Inflammatory macrophage treated with lipopolysaccharide for 1 hour (primary cell): ENCODE measurements around the gene TRIM7.
"Not testable (repeated sequence)": the region's sequence is repeated elsewhere in the genome, so short reads cannot be mapped to it uniquely, and the experiment has no call there.

ENCODE experiments used
- DNase-seq, 2 donors: peaks; one replicate each; pipeline ENCODE4 v3.0.0-alpha.2; 2020 to 2022

Gene TRIM7

DNA sequence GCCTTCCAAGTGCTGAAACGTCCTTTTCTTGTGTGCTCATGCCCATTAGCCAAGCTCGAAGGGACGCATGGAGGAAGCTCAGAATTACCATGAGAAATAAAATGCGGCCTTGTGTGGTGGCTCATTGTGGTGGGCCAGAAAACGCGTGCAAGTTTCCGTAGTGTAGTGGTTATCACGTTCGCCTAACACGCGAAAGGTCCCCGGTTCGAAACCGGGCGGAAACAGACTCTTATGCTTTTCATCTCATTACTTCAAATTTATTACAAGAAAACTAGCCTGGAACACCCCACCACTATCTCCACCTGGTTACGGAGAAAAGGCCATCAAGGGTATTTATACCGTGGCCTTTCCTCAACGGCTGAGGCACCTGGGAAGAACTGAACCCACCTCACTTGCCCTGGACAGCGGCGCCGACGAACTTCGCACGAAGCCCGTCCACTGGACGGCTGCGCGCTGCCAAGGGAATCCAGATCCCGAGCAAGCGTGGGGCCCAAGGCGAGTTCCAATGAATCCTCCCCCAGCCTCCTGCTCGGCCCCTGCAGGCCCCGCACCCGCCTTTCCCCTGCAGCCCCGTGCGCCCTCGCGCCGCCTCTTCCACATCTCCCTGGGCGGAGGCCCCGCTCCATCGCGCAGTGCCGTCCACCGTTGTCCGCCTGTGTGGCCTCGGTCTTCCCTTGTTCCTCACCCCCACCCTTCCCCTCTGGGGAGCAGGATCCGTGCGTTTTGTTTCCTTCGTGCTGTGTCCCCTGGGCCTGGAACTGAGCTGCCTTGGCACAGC is 35.3 kb downstream of the TRIM7 start:
- DNase-seq: peak in 1 of 2 donors; percentile 32

DNA sequence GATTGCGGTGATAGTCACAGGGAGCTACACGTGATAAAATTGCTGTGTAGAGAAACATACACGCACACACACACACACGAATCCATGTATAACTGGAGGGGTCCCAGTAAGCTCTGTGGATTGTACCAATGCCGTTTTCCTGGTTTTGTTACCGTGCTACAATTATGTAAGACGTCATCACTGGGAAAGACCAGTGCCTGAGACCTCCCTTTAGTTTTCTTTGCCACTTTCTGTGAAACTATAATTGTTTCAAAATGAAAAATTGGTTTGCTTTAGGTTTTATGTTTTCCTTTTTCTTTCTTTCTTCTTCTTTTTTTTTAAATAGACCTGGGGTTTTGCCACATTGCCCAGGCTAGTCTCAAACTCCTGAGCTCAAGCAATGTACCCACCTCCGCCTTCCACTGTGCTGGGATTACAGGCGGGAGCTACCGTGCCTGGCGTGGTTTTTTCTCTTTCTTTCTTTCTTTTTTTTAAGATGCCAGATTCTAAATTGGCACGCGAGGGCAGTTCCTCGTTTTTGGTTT is 36.3 kb downstream of the TRIM7 start:
- DNase-seq: no peak

DNA sequence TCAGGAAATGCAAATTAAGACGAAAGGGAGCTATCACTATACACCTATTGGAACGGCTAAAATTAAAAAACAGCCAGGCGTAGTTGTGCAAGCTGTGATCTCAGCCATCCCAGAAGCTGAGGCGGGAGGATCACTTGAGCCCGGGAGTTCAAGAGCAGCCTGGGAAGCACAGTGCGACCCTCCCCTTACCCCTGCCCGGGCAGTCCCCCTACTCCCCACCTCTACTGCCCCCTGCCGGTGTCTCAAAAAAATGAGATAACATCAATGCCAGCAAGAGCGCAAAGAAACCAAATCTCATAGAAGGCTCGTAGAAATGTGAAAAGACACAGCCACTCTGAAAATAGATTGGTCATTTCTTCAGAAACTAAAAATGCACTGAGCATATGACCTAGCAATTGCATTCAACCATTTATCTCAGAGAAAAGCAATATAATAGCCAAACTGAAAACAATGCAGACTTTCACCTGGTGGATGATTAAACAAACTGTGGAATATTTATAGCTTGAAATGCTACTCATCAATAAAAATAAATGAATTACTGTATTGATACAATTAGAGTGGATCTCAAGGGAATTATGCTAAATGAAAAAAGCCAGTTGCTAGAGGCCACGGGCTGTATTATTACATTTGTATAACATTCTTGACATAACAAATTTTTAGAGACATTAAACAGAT is 37.0 kb downstream of the TRIM7 start:
- no peak for DNase-seq

DNA sequence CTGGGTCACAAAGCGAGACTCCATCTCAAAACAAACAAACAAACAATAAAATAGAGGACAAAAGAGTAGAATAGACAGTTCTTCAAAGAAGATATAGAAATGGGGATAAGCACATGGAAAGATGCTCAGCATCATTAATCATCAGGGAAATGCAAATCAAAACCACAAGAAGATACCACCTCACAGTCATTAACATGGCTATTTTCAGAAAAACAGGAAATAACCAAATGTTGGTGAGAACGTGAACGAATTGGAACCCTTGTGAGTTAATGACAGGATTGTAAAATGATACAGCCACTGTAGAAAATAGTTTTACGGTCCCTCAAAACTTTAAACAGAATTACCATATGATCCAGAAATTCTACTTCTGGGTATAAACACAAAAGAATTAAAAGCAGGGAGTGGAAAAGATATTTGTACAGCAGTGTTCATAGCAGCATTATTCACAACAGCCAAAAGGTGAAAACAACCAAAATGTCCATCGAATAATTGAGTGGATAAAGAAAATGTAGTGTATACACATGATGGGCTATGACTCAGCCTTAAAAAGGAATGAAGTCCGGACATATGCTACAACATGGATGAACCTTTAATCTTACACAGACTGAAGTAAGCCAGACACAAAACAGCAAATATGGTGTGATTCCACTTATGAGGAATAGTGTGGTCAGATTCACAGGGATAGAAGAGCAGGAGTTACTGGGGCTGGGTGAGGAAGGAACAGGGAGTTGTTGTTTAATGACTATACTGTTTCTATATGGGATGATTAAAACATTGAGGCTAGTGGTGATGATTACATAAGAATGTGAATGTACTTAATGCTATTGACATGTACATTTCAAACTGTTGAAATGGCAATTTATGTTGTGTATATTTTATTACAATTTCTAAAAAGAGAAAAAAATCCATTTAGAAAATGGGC is 37.9 kb downstream of the TRIM7 start:
- no peak for DNase-seq

DNA sequence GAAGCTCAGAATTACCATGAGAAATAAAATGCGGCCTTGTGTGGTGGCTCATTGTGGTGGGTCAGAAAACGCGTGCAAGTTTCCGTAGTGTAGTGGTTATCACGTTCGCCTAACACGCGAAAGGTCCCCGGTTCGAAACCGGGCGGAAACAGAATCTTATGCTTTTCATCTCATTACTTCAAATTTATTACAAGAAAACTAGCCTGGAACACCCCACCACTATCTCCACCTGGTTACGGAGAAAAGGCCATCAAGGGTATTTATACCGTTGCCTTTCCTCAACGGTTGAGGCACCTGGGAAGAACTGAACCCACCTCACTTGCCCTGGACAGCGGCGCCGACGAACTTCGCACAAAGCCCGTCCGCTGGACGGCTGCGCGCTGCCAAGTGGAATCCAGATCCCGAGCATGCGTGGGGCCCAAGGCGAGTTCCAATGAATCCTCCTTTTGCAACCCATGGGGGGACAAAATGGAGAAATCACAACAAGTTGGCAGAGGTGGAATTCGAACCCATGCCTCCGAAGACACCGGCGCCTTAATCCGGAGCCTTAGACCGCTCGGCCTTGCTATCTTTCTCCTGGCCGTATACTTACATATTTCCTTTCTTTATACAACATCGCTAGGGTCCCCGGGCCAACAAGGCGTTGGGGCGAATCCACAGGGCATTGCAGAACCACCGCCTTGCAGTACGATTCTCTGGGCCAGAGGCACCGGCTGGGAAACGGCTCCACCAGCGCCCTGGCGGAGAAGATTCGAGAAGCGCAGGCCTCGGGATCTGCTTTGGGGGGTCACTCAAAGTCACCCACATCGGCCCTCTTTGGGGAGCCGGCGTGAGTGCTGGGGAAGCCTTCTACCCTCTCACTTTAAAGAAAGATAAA is 40.7 kb downstream of the TRIM7 start:
- DNase-seq: no peak

DNA sequence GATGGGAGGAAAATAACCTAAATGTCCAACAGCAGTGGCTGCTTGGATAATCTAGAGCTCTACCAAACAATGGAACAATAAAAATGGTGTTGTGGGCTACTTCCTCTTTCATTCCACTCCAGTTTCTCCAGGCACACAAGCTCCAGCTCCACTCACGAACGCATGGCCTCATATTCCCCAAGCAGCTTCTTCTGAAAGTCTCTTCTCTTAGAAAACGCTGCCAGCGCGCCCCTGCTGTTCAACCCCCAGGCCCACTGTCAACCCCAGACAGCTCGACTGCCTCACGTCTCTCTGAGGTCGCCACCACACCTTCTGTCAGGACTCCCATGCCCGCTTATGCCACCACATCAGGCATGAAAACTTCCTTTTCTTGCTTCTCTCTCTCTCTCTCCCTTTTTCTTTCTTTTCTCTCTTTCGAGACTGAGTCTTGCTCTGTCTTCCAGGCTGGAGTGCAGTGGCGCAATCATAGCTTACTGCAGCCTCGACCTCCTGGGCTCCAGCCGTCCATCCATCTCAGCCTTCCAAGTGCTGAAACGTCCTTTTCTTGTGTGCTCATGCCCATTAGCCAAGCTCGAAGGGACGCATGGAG is 41.4 kb downstream of the TRIM7 start:
- no peak for DNase-seq

DNA sequence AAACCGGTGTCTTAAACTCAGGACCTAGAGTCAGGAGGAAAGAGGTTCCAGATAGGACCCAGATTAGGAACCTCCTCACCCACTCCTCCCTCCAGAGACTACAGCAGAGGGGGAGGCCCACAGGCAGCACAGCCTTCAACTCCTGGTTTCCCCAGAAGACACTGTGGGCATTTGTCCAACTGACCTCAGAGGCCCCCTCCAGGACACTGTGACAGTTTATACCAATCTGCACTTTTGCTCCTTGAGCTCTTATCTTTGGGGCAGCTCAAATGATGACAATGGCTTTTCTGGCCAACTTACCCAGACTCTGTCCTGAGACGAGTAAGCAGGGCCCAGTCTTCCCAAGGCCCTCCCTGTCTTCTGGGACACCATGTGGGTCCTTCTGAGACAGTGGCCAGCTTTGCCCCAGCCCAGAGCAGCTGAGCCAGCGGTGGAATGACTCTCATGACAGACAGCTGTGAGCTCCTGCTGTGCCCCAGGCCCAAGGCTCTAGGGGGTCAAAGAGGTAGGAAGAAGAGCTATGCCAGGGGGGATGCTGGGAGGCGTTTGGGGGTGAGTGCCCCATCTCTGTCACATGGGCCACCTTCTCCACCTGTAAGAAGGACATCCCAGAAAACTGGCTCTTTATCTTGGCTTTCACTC is 43.3 kb downstream of the TRIM7 start:
- no peak for DNase-seq

DNA sequence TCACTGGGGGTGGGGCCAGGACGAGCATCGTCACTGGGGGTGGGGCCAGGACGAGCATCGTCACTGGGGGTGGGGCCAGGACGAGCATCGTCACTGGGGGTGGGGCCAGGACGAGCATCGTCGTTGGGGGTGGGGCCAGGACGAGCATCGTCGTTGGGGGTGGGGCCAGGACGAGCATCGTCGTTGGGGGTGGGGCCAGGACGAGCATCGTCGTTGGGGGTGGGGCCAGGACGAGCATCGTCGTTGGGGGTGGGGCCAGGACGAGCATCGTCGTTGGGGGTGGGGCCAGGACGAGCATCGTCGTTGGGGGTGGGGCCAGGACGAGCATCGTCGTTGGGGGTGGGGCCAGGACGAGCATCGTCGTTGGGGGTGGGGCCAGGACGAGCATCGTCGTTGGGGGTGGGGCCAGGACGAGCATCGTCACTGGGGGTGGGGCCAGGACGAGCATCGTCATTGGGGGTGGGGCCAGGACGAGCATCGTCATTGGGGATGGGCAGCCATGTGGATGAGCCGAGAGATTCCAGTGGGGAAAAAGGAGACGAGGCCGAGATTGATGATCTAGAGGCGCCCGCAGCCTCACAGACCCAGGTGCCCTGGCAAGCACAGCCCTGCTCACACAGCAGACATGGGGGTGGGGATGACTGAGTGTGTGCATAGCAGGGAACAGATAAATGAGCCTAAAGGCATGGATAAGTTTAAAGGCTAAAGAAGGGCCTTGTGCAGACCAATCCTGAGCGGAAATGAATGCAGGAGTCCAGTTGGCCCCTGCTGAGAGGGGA is 44.1 kb downstream of the TRIM7 start:
- not testable (repeated sequence) for DNase-seq

DNA sequence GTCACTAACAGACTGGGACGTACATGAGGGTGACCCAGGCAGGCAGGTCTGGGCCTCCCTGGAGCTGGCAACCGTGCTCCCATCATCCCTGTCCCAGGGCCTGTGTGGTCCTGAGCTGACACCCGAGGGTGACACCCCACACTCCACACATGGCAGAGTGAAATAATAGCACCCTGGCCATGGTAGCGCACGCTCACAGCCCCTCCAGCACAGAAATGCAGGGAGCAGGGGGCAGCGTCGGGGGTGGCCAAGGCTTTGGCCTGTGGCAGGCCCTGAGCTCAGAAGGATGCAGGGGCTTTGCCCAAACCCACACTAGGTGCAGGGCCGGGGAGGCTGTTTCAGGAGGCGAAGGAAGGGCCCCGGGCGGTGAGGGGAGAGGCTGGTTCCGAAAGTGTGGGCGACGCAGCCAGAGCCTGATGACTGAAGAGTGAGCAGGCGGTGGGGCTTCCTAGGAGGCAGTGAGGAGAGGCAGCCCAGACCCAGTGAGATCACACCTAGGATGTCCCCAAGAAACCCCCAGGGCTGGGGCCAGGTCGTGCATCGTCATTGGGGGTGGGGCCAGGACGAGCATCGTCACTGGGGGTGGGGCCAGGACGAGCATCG is 44.7 kb downstream of the TRIM7 start:
- peak; percentile 14 to 34 for DNase-seq

DNA sequence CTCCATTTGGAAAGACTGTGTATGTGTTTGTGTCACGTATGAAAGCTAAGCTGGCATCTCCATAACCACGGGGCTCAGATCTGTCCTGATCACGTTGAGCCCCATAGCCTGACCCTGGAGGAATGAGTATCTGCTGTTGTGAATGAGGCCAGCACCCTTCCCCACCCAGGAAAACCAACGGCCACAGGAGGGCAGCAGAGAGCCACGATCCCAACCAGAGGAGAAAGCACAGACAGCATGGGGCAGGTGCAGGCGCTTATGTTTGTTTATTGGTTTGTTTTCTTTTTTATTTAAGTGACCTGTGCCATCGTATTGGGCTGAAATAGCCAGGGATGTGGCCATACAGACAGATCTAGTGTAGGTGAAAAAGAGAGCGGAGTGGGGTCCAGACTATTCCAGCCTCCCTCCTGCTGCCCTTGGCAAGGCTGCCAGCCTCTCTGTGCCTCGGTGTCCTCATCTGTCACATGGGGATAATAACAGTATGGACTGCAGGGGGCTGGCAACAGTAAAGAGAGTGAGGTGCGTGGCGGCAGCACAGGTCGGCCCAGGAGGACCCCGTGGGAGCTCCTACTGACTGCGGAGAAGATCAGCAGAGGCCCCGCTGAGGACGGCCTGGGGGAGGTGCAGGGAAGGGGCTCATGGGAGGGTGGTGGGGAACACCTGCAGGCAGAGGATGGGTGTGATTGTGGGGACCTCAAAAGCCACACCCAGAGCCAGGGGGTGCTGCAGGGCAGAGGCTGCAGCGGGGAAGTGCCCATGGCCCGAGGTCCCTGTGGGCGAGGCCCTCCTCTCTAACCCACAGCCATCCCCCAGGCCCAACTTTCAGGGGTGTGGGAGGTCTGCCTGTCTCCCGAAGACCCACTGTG is 45.5 kb downstream of the TRIM7 start:
- DNase-seq: peak; percentile 49 to 96

DNA sequence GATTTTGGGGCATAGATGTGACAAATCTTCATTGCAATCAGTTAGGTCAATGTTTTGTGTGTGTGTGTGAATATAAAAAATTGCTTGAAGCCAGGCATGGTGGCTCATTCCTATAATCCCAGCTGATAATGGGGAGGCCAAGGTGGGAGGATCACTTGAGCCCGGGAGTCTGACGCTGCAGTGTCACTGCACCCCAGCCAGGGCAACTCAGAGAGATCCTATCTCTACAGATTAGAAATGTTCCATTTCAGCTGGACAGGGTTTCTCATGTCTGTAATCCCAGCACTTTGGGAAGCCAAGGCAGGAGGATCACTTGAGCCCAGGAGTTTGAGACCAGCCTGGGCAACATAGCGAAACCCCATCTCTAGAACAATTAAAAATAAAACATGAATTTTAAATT is 46.1 kb downstream of the TRIM7 start:
- no peak for DNase-seq

DNA sequence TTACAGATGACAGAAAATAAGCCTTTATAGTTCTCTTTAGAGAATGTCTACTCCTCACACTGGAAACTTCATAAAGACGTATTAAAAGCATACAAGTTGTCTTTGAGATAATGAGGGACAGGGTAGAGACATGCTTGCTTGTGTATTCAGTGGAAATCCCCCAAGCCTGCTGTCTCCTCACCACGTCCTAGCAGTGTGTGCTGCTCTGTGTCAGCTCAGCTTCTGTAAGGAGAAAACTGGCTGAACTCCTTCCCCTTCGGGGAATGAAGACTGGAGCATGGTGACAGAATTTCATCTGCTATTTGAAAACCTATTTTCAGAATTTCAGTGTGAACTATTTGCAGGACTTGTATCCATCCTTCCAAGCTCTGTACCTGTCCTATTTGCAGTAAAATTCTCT is 48.2 kb downstream of the TRIM7 start:
- no peak for DNase-seq

DNA sequence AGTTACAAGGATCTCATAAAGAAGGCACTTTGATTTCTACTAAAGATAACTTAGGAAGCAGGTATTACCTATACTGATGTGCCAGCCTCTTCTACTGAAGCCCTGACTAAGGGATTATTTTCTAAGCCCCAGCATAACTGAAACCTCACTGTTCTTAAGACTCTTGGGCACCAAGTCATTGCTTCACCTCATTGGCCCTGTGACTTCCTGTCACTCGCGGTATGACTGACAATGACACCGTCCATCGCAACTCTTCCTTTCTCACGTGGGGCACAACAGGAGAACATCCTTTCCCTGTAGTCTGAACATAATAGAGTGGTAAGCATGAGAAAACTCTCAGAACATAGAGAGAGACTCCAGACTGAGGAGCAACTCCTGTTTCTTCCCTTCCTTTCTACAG is 51.2 kb downstream of the TRIM7 start:
- DNase-seq: no peak

DNA sequence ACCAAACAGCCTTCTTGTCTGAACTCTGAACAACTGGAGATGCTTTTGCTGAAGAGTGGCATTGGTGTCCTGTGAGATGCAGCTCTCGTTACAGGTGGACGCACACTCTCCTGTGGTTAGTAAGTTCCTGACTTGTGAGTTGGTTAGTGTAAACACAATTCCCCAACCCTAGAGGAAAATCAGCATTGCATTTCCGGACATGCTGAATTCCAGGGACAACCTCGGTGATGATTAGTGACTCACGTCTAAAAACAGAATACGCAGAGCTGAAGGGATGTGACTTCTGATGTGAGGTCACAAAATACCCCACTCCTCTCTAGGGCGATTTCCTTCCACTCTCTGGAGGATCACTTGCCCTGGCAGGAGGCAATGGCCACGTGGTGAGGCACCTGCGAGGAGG is 52.6 kb downstream of the TRIM7 start:
- no peak for DNase-seq

DNA sequence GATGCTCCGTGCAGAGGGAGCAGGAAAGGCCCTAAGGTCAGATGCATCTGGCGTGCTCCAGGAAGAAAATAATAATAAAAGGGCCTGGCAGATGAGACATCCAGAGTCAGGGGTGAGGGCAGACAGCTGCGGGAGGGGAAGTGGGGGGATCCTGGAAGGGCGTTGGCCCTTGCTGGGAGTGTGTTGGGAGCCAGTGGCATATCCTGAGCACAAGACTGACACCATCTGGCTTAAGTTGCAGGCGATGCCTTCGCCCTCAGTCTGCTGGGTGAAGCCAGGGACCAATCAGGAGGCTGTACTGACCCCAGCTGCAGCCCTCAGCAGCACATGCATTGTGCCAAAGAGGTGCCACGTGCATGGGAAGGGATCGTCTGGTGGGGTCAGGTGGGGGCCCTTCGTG is 53.9 kb downstream of the TRIM7 start:
- no peak for DNase-seq

DNA sequence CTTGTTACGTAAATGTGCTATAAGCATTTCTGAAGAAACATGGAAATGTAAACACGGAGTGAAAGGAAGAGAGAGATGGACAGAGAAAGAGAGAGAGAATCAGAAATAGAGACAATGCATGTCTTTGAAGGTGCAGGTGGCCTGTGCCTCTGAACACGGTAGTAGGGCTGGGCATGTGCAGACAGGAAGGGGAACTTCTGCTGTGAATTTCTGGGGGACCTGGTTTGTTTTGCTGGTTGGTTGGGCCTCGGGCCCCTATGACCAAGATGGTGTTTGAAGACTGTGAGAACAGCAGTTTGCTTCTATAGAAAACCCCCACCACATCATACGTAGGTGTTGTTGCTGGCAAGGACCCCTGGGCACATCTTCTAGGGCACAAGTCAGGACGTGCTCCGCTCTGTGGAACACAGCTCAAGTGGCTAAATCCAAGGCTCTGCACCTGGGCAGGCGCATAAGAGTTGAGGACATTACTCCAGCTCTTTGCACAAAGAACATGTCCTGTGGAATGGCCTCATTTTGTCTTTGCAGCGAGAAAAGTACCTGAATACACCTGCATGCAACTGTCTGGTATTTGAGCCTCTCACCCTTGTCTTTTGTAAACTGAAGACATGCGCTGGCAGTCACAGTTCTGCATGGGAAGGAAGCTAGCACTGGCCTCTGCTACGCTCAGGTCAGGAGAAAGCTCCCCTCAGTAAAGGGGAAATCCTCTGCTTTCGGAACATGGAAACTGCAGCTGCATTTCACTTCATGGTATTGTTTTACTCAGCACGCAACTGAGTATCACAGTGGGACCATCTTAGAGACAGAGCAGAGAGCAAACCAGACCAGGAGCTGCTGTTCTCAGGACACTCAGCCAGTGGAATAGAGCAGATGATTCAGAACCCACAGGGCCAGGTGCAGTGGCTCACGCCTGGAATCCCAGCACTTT is 54.9 kb downstream of the TRIM7 start:
- no peak for DNase-seq

DNA sequence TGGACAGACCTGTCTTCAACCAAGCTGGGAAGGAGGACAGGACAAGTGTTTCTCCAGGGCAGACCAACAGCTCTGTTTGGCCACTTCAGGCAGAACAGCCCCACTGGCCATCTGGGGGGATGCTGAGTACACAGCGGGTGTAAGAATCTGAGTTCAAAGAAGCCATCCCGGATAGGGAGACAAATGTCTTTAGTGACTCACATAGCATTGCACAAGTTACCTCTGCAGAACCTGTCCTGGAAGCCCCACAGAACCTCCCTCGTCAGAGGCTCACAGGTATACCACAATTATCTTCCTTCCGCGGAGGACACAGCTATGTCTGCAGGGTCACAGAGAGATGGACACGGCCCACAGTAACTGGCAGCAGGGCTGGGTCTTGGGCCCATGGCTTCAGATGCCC is 55.6 kb downstream of the TRIM7 start:
- no peak for DNase-seq
